GM12873 (cell line): Measurements from ENCODE around the gene ZDHHC11.

Experiments
- CTCF ChIP-seq: IDR thresholded peaks from 2 replicates; pipeline ENCODE4 v1.5.1; 2012; ENCODE audit warnings: low read depth, mild to moderate bottlenecking, moderate library complexity, low read length, control low read depth; ENCODE audit not compliant: insufficient read depth; ENCODE audit errors: missing control alignments

ZDHHC11 gene

GRCh38 chr5:759781-760362 is 90.9 kb downstream of the ZDHHC11 start:
- no peak for TF ChIP-seq CTCF

- no peak for TF ChIP-seq CTCF
These were observed 91.6 kb downstream of the ZDHHC11 start for GRCh38 chr5:759111-759751.

GRCh38 chr5:758698-759053 is 92.1 kb downstream of the ZDHHC11 start:
- TF ChIP-seq CTCF, result no peak

- no peak for TF ChIP-seq CTCF
These were observed 92.7 kb downstream of the ZDHHC11 start for GRCh38 chr5:757931-758697.

- no peak for TF ChIP-seq CTCF
These were observed 93.3 kb downstream of the ZDHHC11 start for GRCh38 chr5:757346-757930.

GRCh38 chr5:756865-757345 is 93.9 kb downstream of the ZDHHC11 start:
- TF ChIP-seq CTCF, result no peak

GRCh38 chr5:756171-756570 is 94.6 kb downstream of the ZDHHC11 start:
- TF ChIP-seq CTCF, result no peak
